ENCODE measurements around the gene SETBP1. TPM values are rescaled to one million over a fixed set of nuclear protein-coding genes. Genes with fewer than 3 reads are reported as not detected.

SETBP1 gene
- total and polyA plus RNA-seq, 7 experiments from 2014 or later: 0.08 to 12.5 (median 2.5) TPM; not detected in 2

DNA sequence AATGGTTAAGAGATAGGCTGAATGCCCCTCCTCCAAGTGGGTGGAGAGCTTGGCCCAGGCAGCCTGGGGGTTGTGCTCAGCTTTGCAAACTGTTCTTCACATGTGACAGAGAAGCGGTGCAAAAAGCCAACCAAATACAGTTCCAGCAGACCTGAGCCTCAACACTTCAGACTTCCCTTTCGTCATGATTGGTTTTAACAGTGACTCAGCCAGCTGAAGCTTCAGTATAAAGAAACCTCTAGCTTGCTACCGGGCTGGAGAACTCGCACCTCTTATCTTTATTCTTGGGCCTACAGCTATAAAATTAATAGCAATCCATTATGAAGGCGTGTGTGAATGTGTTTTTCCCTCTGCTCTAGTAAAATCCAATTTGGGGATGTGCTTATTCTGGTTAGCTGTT is 20.0 kb downstream of the SETBP1 start:
- CTCF ChIA-PET: no interaction called here
- Mint-ChIP-seq H3K9me3 (peaks cover 0 to 1% (median 0%) of the 10 kb centered on the region in 11 donors), H3K36me3 (peaks cover 0 to 6% (median 0%) of the 10 kb centered on the region in 5 donors), H3K27me3 (peaks cover 0 to 38% (median 0%) of the 10 kb centered on the region in 5 donors), H3K4me3 (no peak overlapping the region), H3K27ac (no peak overlapping the region), H3K4me1 (peaks cover 0 to 13% (median 4%) of the 10 kb centered on the region in 7 donors)
- POLR2A ChIA-PET: no interaction called here
- peak; percentile 91 for ATAC-seq
- H3K27ac ChIP-seq (ENCODE audit: low read depth, low read length): no peak overlapping the region
- no peaks in the 10 kb centered on the region for H3K4me1 ChIP-seq (ENCODE audit: control insufficient read depth in 2 of 2, insufficient read depth in 2 of 2, low read length in 2 of 2)
- DNase-seq: no peak
- H3K36me3 ChIP-seq (ENCODE audit: control insufficient read depth in 2 of 3, insufficient read depth in 3 of 3, low read length in 3 of 3): no peaks in the 10 kb centered on the region
- H3K4me3 ChIP-seq (ENCODE audit: low read length): no peak overlapping the region
- H3K27me3 ChIP-seq (ENCODE audit: control insufficient read depth in 2 of 2, insufficient read depth in 2 of 2, low read length in 2 of 2): no peaks in the 10 kb centered on the region
- no peaks in the 10 kb centered on the region for H3K9me3 ChIP-seq (ENCODE audit: control insufficient read depth in 2 of 3, low read length in 3 of 3)
- intact Hi-C loops (cut with micrococcal nuclease): no loop called here

DNA sequence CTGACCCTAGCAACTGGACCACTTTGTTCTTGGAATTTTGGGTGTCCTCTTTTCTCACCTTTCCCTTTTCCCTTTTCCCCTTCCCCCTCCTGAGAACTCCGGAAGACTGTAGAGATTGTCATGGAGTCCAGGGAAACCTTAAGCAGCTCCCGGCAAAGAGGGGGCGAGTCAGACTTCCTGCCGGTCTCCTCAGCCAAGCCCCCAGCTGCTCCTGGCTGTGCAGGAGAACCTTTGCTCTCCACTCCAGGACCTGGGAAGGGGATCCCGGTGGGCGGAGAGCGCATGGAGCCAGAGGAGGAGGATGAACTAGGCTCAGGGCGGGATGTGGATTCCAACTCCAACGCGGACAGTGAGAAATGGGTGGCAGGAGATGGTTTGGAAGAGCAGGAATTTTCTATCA is 20.5 kb downstream of the SETBP1 start:
- CTCF ChIA-PET: no interaction called here
- no peaks in the 10 kb centered on the region for H3K4me1 ChIP-seq (ENCODE audit: control insufficient read depth in 2 of 2, insufficient read depth in 2 of 2, low read length in 2 of 2)
- ATAC-seq: no peak
- intact Hi-C loops (cut with micrococcal nuclease): no loop called here
- Mint-ChIP-seq H3K4me3 (no peak overlapping the region), H3K36me3 (peaks cover 0 to 6% (median 0%) of the 10 kb centered on the region in 5 donors), H3K27me3 (peaks cover 0 to 38% (median 0%) of the 10 kb centered on the region in 5 donors), H3K27ac (no peak overlapping the region), H3K9me3 (peaks cover 0 to 1% (median 0%) of the 10 kb centered on the region in 11 donors), H3K4me1 (peaks cover 0 to 13% (median 4%) of the 10 kb centered on the region in 7 donors)
- H3K36me3 ChIP-seq (ENCODE audit: control insufficient read depth in 2 of 3, insufficient read depth in 3 of 3, low read length in 3 of 3): no peaks in the 10 kb centered on the region
- H3K27ac ChIP-seq (ENCODE audit: low read depth, low read length): no peak overlapping the region
- no peak for DNase-seq
- H3K9me3 ChIP-seq (ENCODE audit: control insufficient read depth in 2 of 3, low read length in 3 of 3): no peaks in the 10 kb centered on the region
- POLR2A ChIA-PET: no interaction called here
- no peak overlapping the region for H3K4me3 ChIP-seq (ENCODE audit: low read length)
- no peaks in the 10 kb centered on the region for H3K27me3 ChIP-seq (ENCODE audit: control insufficient read depth in 2 of 2, insufficient read depth in 2 of 2, low read length in 2 of 2)

DNA sequence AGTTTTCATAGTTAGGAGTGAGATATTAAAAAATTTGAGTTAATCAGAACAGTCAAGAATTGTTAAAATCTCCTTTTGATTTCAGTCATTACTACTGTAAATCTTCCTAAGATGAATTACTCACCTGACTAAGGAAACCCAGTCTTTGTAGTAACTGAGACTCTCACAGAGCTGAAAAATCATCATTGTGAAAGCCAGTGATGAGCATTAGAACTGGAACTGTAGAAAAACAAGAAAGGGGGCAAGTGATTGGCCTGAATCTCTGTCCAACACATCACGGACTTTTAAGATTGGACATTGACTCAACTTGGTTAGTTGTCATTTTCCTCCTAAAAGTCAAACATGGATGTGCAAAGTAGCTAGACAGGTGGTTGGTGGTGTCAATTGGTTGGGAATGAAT is 21.9 kb downstream of the SETBP1 start:
- no peaks in the 10 kb centered on the region for H3K9me3 ChIP-seq (ENCODE audit: control insufficient read depth in 2 of 3, low read length in 3 of 3)
- no peak overlapping the region for H3K27ac ChIP-seq (ENCODE audit: low read depth, low read length)
- Mint-ChIP-seq H3K4me1 (peaks cover 0 to 11% (median 4%) of the 10 kb centered on the region in 7 donors), H3K27me3 (peaks cover 0 to 42% (median 0%) of the 10 kb centered on the region in 5 donors), H3K27ac (no peak overlapping the region), H3K4me3 (no peak overlapping the region), H3K9me3 (peaks cover 0 to 2% (median 0%) of the 10 kb centered on the region in 11 donors), H3K36me3 (peaks cover 0 to 12% (median 0%) of the 10 kb centered on the region in 5 donors)
- CTCF ChIA-PET: no interaction called here
- no peaks in the 10 kb centered on the region for H3K27me3 ChIP-seq (ENCODE audit: control insufficient read depth in 2 of 2, insufficient read depth in 2 of 2, low read length in 2 of 2)
- DNase-seq (no peak), ATAC-seq (no peak)
- no peaks in the 10 kb centered on the region for H3K36me3 ChIP-seq (ENCODE audit: control insufficient read depth in 2 of 3, insufficient read depth in 3 of 3, low read length in 3 of 3)
- H3K4me3 ChIP-seq (ENCODE audit: low read length): no peak overlapping the region
- POLR2A ChIA-PET: no interaction called here
- intact Hi-C loops (cut with micrococcal nuclease): no loop called here
- H3K4me1 ChIP-seq (ENCODE audit: control insufficient read depth in 2 of 2, insufficient read depth in 2 of 2, low read length in 2 of 2): no peaks in the 10 kb centered on the region

DNA sequence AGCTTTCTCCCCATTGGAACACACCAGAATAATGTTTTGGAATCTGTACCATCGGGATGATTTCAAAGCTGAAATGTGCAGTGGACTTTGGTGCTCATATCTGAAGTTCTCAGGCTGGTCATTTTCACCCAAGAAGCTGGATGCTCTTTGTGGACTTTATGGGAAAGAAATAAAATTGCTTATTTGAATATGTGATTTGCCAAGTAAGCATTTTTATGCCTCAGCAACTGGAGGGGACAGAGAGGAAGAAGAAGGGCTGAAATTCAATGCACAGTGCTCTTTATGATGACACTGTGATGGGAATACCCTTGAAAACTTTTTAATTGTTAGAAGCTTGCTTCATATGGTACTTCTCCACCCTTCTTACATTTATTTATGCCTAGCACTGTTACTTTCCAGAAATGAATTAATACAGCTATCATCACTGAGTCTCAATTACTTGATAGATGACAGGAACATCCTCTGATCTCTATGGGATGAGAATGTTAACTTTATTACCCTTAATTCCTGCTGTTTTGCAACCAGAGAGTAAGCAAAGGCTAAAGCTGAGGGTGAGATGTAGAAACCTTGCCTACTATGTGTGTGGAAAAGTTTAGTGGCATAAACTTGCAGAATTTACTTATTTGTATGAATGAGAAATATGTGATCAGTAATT is 23.6 kb downstream of the SETBP1 start:
- Histone ChIP-seq H3K4me3 (ENCODE audit: low read length) (no peak overlapping the region), H3K4me1 (ENCODE audit: control insufficient read depth in 2 of 2, insufficient read depth in 2 of 2, low read length in 2 of 2) (no peaks in the 10 kb centered on the region), H3K9me3 (ENCODE audit: control insufficient read depth in 2 of 3, low read length in 3 of 3) (no peaks in the 10 kb centered on the region), H3K27ac (ENCODE audit: low read depth, low read length) (no peak overlapping the region), H3K27me3 (ENCODE audit: control insufficient read depth in 2 of 2, insufficient read depth in 2 of 2, low read length in 2 of 2) (no peaks in the 10 kb centered on the region), H3K36me3 (ENCODE audit: control insufficient read depth in 2 of 3, insufficient read depth in 3 of 3, low read length in 3 of 3) (no peaks in the 10 kb centered on the region)
- intact Hi-C loops (cut with micrococcal nuclease): no loop called here
- Mint-ChIP-seq H3K27me3 (peaks cover 0 to 50% (median 0%) of the 10 kb centered on the region in 5 donors), H3K4me1 (peaks cover 0 to 13% (median 0%) of the 10 kb centered on the region in 7 donors), H3K9me3 (peaks cover 0 to 3% (median 0%) of the 10 kb centered on the region in 11 donors), H3K4me3 (no peak overlapping the region), H3K27ac (no peak overlapping the region), H3K36me3 (peaks cover 0 to 17% (median 0%) of the 10 kb centered on the region in 5 donors)
- no peak for ATAC-seq
- POLR2A ChIA-PET: no interaction called here
- CTCF ChIA-PET: no interaction called here
- DNase-seq: no peak

DNA sequence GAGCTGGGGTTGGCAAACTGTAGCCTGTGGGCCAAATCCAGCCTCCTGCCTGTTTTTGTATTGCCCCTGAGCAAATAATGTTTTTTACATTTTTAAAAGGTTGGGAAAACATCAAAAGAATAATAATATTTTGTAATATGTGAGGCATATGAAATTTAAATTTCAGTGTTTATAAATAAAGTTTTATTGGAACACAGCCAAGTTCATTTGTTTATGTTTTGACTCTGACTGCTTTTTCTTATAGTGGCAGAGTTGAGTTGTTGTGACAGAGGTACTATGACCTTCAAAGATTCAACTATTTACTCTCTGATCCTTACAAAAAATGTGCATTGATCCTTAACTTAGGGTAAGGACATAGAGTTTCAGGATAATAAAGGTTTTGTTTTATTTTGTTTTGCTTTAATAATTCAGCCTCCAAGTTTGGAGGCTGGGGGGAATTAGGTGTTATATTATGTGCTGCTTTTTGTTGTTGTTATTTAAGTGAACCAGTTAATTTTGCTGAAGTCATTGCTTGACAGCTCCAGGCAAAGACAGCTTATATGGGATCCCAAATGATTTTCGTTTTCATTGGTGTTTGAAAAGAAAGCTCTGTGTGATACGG is 24.5 kb downstream of the SETBP1 start:
- peaks cover 0 to 48% (median 0%) of the 10 kb centered on the region in 5 donors for H3K27me3 Mint-ChIP-seq
- H3K4me1 Mint-ChIP-seq: peaks cover 0 to 22% (median 0%) of the 10 kb centered on the region in 7 donors
- H3K27ac Mint-ChIP-seq: no peak overlapping the region
- peaks cover 0 to 19% (median 0%) of the 10 kb centered on the region in 5 donors for H3K36me3 Mint-ChIP-seq
- no peaks in the 10 kb centered on the region for H3K27me3 ChIP-seq (ENCODE audit: control insufficient read depth in 2 of 2, insufficient read depth in 2 of 2, low read length in 2 of 2)
- ChIA-PET POLR2A (no interaction called here), CTCF (no interaction called here)
- no peak overlapping the region for H3K27ac ChIP-seq (ENCODE audit: low read depth, low read length)
- peaks cover 0 to 2% of the 10 kb centered on the region in 2 donors for H3K4me1 ChIP-seq (ENCODE audit: control insufficient read depth in 2 of 2, insufficient read depth in 2 of 2, low read length in 2 of 2)
- ATAC-seq (no peak), DNase-seq (no peak)
- H3K9me3 Mint-ChIP-seq: peaks cover 0 to 3% (median 0%) of the 10 kb centered on the region in 11 donors
- H3K4me3 Mint-ChIP-seq: no peak overlapping the region
- no peaks in the 10 kb centered on the region for H3K9me3 ChIP-seq (ENCODE audit: control insufficient read depth in 2 of 3, low read length in 3 of 3)
- no peaks in the 10 kb centered on the region for H3K36me3 ChIP-seq (ENCODE audit: control insufficient read depth in 2 of 3, insufficient read depth in 3 of 3, low read length in 3 of 3)
- H3K4me3 ChIP-seq (ENCODE audit: low read length): no peak overlapping the region
- intact Hi-C loops (cut with micrococcal nuclease): no loop called here

DNA sequence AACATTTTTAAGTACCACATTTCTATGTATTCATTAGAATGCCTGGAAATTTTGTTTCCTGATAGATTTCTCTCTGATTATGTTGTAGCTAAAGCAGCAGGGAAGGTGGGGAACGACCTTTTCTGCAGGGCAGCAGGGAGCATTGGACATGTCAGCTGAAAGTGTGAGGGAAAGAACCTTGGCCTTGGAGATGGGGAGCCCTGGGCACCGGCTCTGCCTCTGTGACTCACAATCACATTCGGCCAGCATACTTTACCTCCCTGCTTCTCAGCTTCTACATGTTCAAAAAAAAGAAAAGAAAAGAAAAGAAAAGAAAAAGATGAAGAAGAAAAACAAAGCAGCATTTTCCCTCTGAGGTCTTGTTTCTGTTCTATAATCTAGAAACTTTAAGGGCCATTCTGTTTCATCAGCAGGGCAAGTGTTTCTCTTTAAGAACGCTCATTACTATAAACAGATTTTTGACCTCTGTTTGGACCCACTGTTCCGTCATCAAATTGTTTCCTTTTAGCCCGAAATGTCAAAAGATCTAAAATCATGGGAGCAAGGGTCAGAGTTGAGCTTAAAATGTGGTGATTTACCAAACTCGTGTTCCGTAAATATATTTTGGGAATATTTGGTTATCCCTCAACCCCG is 27.9 kb downstream of the SETBP1 start:
- no peaks in the 10 kb centered on the region for H3K9me3 ChIP-seq (ENCODE audit: control insufficient read depth in 2 of 3, low read length in 3 of 3)
- H3K27ac Mint-ChIP-seq: no peak overlapping the region
- ATAC-seq (no peak), DNase-seq (no peak)
- no peak overlapping the region for H3K27ac ChIP-seq (ENCODE audit: low read depth, low read length)
- ChIA-PET POLR2A (no interaction called here), CTCF (no interaction called here)
- intact Hi-C loops (cut with micrococcal nuclease): no loop called here
- H3K9me3 Mint-ChIP-seq: peaks cover 0 to 3% (median 0%) of the 10 kb centered on the region in 11 donors
- H3K4me3 ChIP-seq (ENCODE audit: low read length): no peak overlapping the region
- peaks cover 0 to 28% (median 0%) of the 10 kb centered on the region in 7 donors for H3K4me1 Mint-ChIP-seq
- H3K36me3 Mint-ChIP-seq: peaks cover 0 to 26% (median 0%) of the 10 kb centered on the region in 5 donors
- peaks cover 0 to 3% of the 10 kb centered on the region in 2 donors for H3K4me1 ChIP-seq (ENCODE audit: control insufficient read depth in 2 of 2, insufficient read depth in 2 of 2, low read length in 2 of 2)
- no peak overlapping the region for H3K4me3 Mint-ChIP-seq
- H3K27me3 Mint-ChIP-seq: peaks cover 0 to 38% (median 0%) of the 10 kb centered on the region in 5 donors
- H3K27me3 ChIP-seq (ENCODE audit: control insufficient read depth in 2 of 2, insufficient read depth in 2 of 2, low read length in 2 of 2): no peaks in the 10 kb centered on the region
- no peaks in the 10 kb centered on the region for H3K36me3 ChIP-seq (ENCODE audit: control insufficient read depth in 2 of 3, insufficient read depth in 3 of 3, low read length in 3 of 3)
